B cell (primary cell): ENCODE measurements around the gene CCDC97.

ENCODE experiments used
- EZH2 ChIP-seq: IDR thresholded peaks from 2 replicates; pipeline ENCODE4 v1.6.1; 2012; ENCODE audit warnings: borderline replicate concordance, low read depth, mild to moderate bottlenecking, moderate library complexity, low read length; ENCODE audit not compliant: insufficient read depth, poor library complexity, severe bottlenecking
- TF ChIP-seq, protein P1 (sequence below): fragments of 200-600 bp; IDR thresholded peaks from one replicate; pipeline ENCODE4 v1.8.0; 2022; ENCODE audit warnings: antibody characterized with exemption, mild to moderate bottlenecking

GRCh38 chr19:41332000-41332399 lies 22.0 kb downstream of the CCDC97 start:
- TF ChIP-seq, protein P1, sequence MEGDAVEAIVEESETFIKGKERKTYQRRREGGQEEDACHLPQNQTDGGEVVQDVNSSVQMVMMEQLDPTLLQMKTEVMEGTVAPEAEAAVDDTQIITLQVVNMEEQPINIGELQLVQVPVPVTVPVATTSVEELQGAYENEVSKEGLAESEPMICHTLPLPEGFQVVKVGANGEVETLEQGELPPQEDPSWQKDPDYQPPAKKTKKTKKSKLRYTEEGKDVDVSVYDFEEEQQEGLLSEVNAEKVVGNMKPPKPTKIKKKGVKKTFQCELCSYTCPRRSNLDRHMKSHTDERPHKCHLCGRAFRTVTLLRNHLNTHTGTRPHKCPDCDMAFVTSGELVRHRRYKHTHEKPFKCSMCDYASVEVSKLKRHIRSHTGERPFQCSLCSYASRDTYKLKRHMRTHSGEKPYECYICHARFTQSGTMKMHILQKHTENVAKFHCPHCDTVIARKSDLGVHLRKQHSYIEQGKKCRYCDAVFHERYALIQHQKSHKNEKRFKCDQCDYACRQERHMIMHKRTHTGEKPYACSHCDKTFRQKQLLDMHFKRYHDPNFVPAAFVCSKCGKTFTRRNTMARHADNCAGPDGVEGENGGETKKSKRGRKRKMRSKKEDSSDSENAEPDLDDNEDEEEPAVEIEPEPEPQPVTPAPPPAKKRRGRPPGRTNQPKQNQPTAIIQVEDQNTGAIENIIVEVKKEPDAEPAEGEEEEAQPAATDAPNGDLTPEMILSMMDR, result no peak
- TF ChIP-seq EZH2, result no peak
